CD4-positive, alpha-beta T cell (primary cell): ENCODE data around the gene IL17F. TPM values are rescaled to one million over a fixed set of nuclear protein-coding genes. Genes with fewer than 3 reads are reported as not detected.
"Not testable (repeated sequence)": the region's sequence is repeated elsewhere in the genome, so short reads cannot be mapped to it uniquely, and the experiment has no call there.

Experiments
- ATAC-seq: fragments of 200-7000 bp; cut with Tn5 transposase; one replicate; pipeline ENCODE4 v1.10.0; 2022; ENCODE audit warnings: mild to moderate bottlenecking; ENCODE audit not compliant: poor library complexity
- CTCF ChIA-PET: fragments of 350-600 bp; sonication (Branson Sonifier 250); formaldehyde crosslinking; loops from one replicate; lab custom pipeline; 2021; ENCODE audit warnings: antibody characterized with exemption, inconsistent platforms; lab: Charles Lee
- POLR2A ChIA-PET: fragments of 350-600 bp; sonication (Branson Sonifier 250); formaldehyde crosslinking; loops from one replicate; lab custom pipeline; 2021; ENCODE audit warnings: antibody characterized with exemption, inconsistent platforms; lab: Charles Lee
- DNase-seq, 14 experiments: peaks; one replicate each; pipeline ENCODE4 v3.0.0-alpha.2; 2013 to 2020; ENCODE audit warnings: mixed read lengths in 2 of 14
- H3K27ac ChIP-seq, 2 donors: one replicate each; pipeline versions ENCODE4 v1.5.1 to v1.7.0; 2013; ENCODE audit warnings: low read length in 2 of 2, low read depth in 1 of 2, mild to moderate bottlenecking in 1 of 2
- H3K27me3 ChIP-seq, 2 experiments: 1 replicate in 1 of 2; 2 replicates in 1 of 2; pipeline versions ENCODE4 v1.6.1 to v1.7.0; 2013; ENCODE audit warnings: low read length in 2 of 2, control low read depth in 1 of 2, mild to moderate bottlenecking in 1 of 2, moderate library complexity in 1 of 2; ENCODE audit not compliant: insufficient read depth in 2 of 2, control insufficient read depth in 1 of 2
- H3K36me3 ChIP-seq: one replicate; pipeline ENCODE4 v1.6.1; 2013; ENCODE audit warnings: low read length, control low read depth; ENCODE audit not compliant: insufficient read depth
- H3K4me1 ChIP-seq: one replicate; pipeline ENCODE4 v1.6.1; 2013; ENCODE audit warnings: low read length, control low read depth; ENCODE audit not compliant: insufficient read depth
- H3K4me3 ChIP-seq: one replicate; pipeline ENCODE4 v1.5.1; 2013; ENCODE audit warnings: mild to moderate bottlenecking, low read length, moderate library complexity
- H3K9me3 ChIP-seq, 2 experiments: 1 replicate in 1 of 2; 2 replicates in 1 of 2; pipeline versions ENCODE4 v1.6.1 to v1.7.0; 2013; ENCODE audit warnings: low read length in 2 of 2, mild to moderate bottlenecking in 2 of 2, control low read depth in 1 of 2, moderate library complexity in 1 of 2; ENCODE audit not compliant: control insufficient read depth in 1 of 2, insufficient read depth in 1 of 2
- H3K27ac Mint-ChIP-seq: one replicate; pipeline ENCODE4 v1.8.0; 2020; ENCODE audit warnings: mixed read lengths
- H3K27me3 Mint-ChIP-seq: one replicate; pipeline ENCODE4 v1.8.0; 2021; ENCODE audit warnings: mixed read lengths
- H3K36me3 Mint-ChIP-seq: one replicate; pipeline ENCODE4 v1.8.0; 2021; ENCODE audit warnings: low read depth, mixed read lengths
- H3K4me1 Mint-ChIP-seq: one replicate; pipeline ENCODE4 v1.8.0; 2021; ENCODE audit warnings: low read depth, mixed read lengths
- H3K4me3 Mint-ChIP-seq: one replicate; pipeline ENCODE4 v1.8.0; 2020; ENCODE audit warnings: mild to moderate bottlenecking, mixed read lengths
- H3K9me3 Mint-ChIP-seq: one replicate; pipeline ENCODE4 v1.8.0; 2020; ENCODE audit warnings: mixed read lengths
- CTCF ChIP-seq: fragments of 200-600 bp; IDR thresholded peaks from one replicate; pipeline ENCODE4 v1.8.0; 2022; ENCODE audit warnings: antibody characterized with exemption, mild to moderate bottlenecking
- intact Hi-C, 2 experiments: fragments of 100-400 bp; cut with DNase I in 1 of 2; cut with micrococcal nuclease in 1 of 2; formaldehyde crosslinking; loops; one replicate each; pipeline versions ENCODE4 v1.15.1 to v1.9.0; 2023 to 2025; cut with DNase I, micrococcal nuclease
- total RNA-seq, 174 experiments: library from RNA in 2 of 174; stranded (reverse) in 2 of 174; gene quantifications; one replicate each; pipeline ENCODE4 v1.2.3 and lab custom pipeline; 2021 to 2026

The IL17F gene
- total RNA-seq, 2 experiments from 2014 or later = not detected

DNA sequence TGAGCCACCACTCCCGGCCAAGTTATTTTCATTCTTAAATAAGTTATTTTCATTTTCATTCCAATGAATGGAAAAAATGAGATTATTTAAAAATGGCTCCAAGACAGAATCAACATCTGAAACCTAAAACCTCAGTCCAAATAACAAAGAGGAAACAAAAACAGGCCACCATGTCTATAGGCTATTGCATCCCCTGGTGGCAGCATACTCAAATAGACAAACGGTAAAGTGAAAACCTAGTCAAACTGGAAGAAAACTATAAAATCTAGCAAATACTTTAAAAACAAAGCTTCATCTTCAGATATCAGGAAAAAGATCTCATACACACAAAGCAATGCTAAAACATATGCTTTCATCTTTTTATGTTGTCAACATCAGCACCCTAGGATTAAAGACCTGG lies 37.2 kb downstream of the IL17F start:
- no peak for DNase-seq
- ChIA-PET POLR2A (no interaction called here), CTCF (no interaction called here)
- no peak overlapping the region for H3K27ac ChIP-seq
- TF ChIP-seq CTCF = no peak
- Mint-ChIP-seq H3K9me3 (no peaks in the 10 kb centered on the region), H3K4me1 (no peaks in the 10 kb centered on the region), H3K4me3 (no peak overlapping the region), H3K27me3 (peaks cover 4% of the 10 kb centered on the region), H3K27ac (no peak overlapping the region), H3K36me3 (no peaks in the 10 kb centered on the region)
- no peak for ATAC-seq
- no peak overlapping the region for H3K4me3 ChIP-seq
- H3K9me3 ChIP-seq = no peaks in the 10 kb centered on the region
- no peaks in the 10 kb centered on the region for H3K36me3 ChIP-seq
- intact Hi-C loops = no loop called here
- H3K27me3 ChIP-seq = no peaks in the 10 kb centered on the region
- no peaks in the 10 kb centered on the region for H3K4me1 ChIP-seq

DNA sequence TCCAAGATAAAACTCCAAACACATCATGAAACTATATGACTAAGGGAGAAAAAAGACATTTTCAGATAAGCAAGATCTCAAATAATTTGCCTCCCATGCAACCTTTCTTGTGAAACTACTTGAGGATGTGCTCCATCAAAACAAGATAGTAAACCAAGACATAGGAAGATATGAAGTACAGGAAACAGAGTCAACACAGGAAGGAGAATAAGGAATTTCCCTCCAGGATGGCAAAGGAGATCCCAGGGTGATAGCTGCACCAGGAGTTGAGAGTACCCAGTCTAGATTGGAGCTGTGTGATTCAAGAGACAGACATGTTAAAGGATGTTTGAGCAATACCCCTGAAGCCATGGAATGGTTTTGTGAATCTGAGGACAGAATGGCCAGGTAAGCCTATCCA lies 42.8 kb downstream of the IL17F start:
- no peak overlapping the region for H3K4me3 Mint-ChIP-seq
- CTCF ChIA-PET = no interaction called here
- no peaks in the 10 kb centered on the region for H3K36me3 Mint-ChIP-seq
- peaks cover 4 to 8% of the 10 kb centered on the region in 2 experiments for H3K9me3 ChIP-seq
- peaks cover 16% of the 10 kb centered on the region for H3K9me3 Mint-ChIP-seq
- H3K27me3 Mint-ChIP-seq = no peaks in the 10 kb centered on the region
- H3K27ac Mint-ChIP-seq = no peak overlapping the region
- H3K27me3 ChIP-seq = no peaks in the 10 kb centered on the region
- no peaks in the 10 kb centered on the region for H3K36me3 ChIP-seq
- no peak for TF ChIP-seq CTCF
- no peaks in the 10 kb centered on the region for H3K4me1 ChIP-seq
- ATAC-seq = no peak
- POLR2A ChIA-PET = no interaction called here
- DNase-seq = no peak
- no peaks in the 10 kb centered on the region for H3K4me1 Mint-ChIP-seq
- H3K27ac ChIP-seq = no peak overlapping the region
- no peak overlapping the region for H3K4me3 ChIP-seq
- intact Hi-C loops = no loop called here

DNA sequence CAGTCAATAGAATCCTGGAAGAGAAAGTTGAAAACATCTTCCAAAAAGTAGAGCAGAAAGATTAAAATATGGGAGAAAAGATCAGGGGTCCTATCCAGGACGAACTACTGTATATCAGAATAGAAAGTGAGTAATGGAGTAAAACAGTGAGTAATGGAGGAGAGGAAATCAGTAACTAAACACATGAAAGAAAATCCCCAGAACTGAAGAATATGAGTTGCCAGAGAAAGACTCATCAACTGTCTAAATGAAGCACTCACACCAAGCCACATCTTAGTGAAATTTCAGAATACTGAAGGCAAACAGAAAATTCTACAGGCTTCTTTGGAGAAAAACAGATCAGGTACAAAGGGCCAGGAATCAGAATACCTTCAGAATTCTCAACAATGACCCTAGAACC lies 43.3 kb downstream of the IL17F start:
- no peak for TF ChIP-seq CTCF
- Mint-ChIP-seq H3K27ac (no peak overlapping the region), H3K4me3 (no peak overlapping the region), H3K36me3 (no peaks in the 10 kb centered on the region), H3K9me3 (peaks cover 16% of the 10 kb centered on the region), H3K27me3 (no peaks in the 10 kb centered on the region), H3K4me1 (no peaks in the 10 kb centered on the region)
- Histone ChIP-seq H3K4me3 (no peak overlapping the region), H3K27ac (no peak overlapping the region), H3K27me3 (no peaks in the 10 kb centered on the region), H3K4me1 (no peaks in the 10 kb centered on the region), H3K36me3 (no peaks in the 10 kb centered on the region), H3K9me3 (peaks cover 4 to 8% of the 10 kb centered on the region in 2 experiments)
- ChIA-PET CTCF (no interaction called here), POLR2A (no interaction called here)
- intact Hi-C loops = no loop called here
- DNase-seq = no peak
- no peak for ATAC-seq

DNA sequence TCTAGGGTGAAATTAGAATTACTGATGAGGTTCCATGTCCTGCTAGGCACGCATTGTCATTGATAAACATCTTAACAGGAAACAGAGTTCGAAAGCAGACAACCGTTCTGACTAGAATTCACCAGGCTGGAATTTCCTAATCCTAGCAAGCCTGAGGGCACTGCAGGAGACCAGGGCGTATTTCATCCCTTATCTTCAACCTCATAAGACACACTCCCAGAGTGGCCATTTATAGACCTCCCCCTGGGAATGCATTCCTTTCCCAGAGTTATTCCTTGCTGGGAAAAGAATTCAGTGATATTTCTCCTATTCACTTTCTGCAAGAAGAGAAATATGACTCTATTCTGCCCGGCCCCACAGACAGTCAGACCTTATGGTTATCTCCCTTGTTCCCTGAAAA lies 44.2 kb downstream of the IL17F start:
- H3K9me3 Mint-ChIP-seq = peaks cover 16% of the 10 kb centered on the region
- H3K4me1 ChIP-seq, H3K4me1 Mint-ChIP-seq, H3K4me3 ChIP-seq, H3K36me3 ChIP-seq, POLR2A ChIA-PET, ATAC-seq, H3K27me3 ChIP-seq, H3K27ac Mint-ChIP-seq, H3K27me3 Mint-ChIP-seq, CTCF ChIA-PET, H3K9me3 ChIP-seq, H3K4me3 Mint-ChIP-seq, H3K27ac ChIP-seq, H3K36me3 Mint-ChIP-seq, DNase-seq, intact Hi-C loops: not testable (repeated sequence)
